Immature natural killer cell (primary cell): Measurements from ENCODE around the gene SYT14. TPM values are rescaled to one million over a fixed set of nuclear protein-coding genes. Genes with fewer than 3 reads are reported as not detected.
"Not testable (repeated sequence)": the region's sequence is repeated elsewhere in the genome, so short reads cannot be mapped to it uniquely, and the experiment has no call there.

Experiments used
- DNase-seq, 3 donors: peaks; one replicate each; pipeline ENCODE4 v3.0.0; 2022; ENCODE audit warnings: mixed read lengths in 1 of 3
- H3K27ac Mint-ChIP-seq, 6 donors: one replicate each; pipeline ENCODE4 v1.8.0; 2020; ENCODE audit warnings: mixed read lengths in 6 of 6, mild to moderate bottlenecking in 5 of 6, inconsistent platforms in 4 of 6, moderate library complexity in 3 of 6
- H3K27me3 Mint-ChIP-seq, 3 donors: one replicate each; pipeline ENCODE4 v1.8.0; 2020 to 2021; ENCODE audit warnings: low read depth in 3 of 3, mild to moderate bottlenecking in 3 of 3, mixed read lengths in 3 of 3, moderate library complexity in 3 of 3, inconsistent platforms in 1 of 3
- H3K36me3 Mint-ChIP-seq, 3 donors: one replicate each; pipeline ENCODE4 v1.8.0; 2020; ENCODE audit warnings: mixed read lengths in 3 of 3, inconsistent platforms in 2 of 3, mild to moderate bottlenecking in 2 of 3
- H3K4me1 Mint-ChIP-seq, 2 donors: one replicate each; pipeline ENCODE4 v1.8.0; 2020; ENCODE audit warnings: inconsistent platforms in 2 of 2, mild to moderate bottlenecking in 2 of 2, mixed read lengths in 2 of 2, moderate library complexity in 1 of 2
- H3K4me3 Mint-ChIP-seq, 5 donors: one replicate each; pipeline ENCODE4 v1.8.0; 2020; ENCODE audit warnings: mild to moderate bottlenecking in 5 of 5, mixed read lengths in 5 of 5, inconsistent platforms in 3 of 5, moderate library complexity in 3 of 5
- H3K9me3 Mint-ChIP-seq, 6 donors: one replicate each; pipeline ENCODE4 v1.8.0; 2020; ENCODE audit warnings: mild to moderate bottlenecking in 6 of 6, mixed read lengths in 6 of 6, inconsistent platforms in 4 of 6, moderate library complexity in 3 of 6
- polyA plus RNA-seq, 3 donors: library from polyadenylated mRNA; unstranded; fragments of 300-500 nt; fragmentation: Illumina TruSeq; gene quantifications; one replicate each; pipeline ENCODE4 v1.2.3, GENCODE V29; 2021

Gene SYT14
- polyA plus RNA-seq, 3 donors from 2014 or later: not detected

DNA sequence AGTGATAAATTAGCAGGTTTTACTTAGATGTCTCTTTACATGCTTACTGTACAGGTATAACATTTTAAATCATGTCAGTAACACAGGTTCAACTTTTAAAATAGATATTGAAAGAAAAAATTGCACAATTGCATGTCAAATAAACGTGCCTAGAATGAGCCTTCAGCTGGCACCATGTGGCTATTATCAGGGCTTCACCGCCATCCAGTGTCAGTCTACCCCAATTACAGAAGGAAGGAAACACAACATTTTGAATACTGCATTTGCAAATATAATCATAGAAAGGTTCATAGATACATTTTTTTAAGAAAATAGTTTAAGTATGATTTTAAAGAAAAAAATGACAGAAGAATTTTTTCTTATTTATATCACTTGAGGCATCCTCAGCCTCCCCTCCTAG, 247.0 kb downstream of the SYT14 start:
- peaks cover 0 to 2% (median 2%) of the 10 kb centered on the region in 3 donors for H3K27me3 Mint-ChIP-seq
- H3K27ac Mint-ChIP-seq: no peak overlapping the region
- no peak for DNase-seq
- no peak overlapping the region for H3K4me3 Mint-ChIP-seq
- H3K36me3 Mint-ChIP-seq: peaks cover 0 to 3% (median 0%) of the 10 kb centered on the region in 3 donors
- no peaks in the 10 kb centered on the region for H3K4me1 Mint-ChIP-seq
- peaks cover 0 to 2% (median 0%) of the 10 kb centered on the region in 6 donors for H3K9me3 Mint-ChIP-seq

DNA sequence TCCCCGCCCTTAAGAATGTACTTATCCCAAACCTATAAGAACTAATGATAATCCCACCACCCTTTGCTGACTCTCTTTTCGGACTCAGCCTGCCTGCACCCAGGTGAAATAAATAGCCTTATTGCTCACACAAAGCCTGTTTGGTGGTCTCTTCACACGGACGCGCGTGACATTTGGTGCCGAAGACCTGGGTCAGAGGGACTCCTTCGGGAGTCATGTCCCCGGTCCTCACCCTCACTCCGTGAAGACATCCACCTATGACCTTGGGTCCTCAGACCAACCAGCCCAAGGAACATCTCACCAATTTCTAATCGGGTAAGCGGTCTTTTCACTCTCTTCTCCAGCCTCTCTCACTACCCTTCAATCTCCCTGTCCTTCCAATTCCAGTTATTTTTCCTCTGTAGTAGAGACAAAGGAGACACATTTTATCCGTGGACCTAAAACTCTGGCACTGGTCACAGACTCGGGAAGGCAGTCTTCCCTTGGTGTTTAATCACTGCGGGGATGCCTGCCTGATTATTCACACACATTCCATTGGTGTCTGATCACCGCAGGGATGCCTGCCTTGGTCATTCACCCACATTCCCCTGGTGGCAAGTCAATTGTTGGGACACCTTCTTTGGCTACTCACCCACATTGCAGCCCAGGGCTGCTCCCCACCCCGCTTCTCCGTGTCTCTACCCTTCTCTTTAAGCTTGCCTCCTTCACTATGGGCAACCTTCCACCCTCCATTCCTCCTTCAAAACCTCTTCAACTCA, 250.0 kb downstream of the SYT14 start:
- H3K9me3 Mint-ChIP-seq, H3K27me3 Mint-ChIP-seq, H3K4me1 Mint-ChIP-seq, H3K27ac Mint-ChIP-seq, H3K4me3 Mint-ChIP-seq, H3K36me3 Mint-ChIP-seq, DNase-seq: not testable (repeated sequence)

DNA sequence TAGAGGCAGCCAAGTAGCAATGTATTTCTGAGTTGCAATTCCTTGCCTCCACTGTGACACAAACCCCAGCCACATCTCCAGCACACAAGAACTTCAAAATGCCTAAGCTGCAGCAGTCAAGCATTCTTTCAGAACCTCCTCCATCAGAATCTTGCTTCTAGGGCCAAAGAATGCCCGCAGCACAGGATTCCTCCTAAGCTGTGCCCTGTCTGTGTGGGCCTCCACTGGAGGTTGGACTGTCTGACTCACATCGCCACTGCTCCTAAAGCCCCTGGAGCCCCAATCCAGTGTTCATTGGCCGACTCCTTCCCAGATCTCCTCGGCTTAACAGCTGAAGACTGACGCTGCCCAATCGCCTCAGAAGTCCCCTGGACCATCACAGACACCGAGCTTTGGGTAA, 251.4 kb downstream of the SYT14 start:
- Mint-ChIP-seq H3K4me1 (no peaks in the 10 kb centered on the region), H3K9me3 (no peaks in the 10 kb centered on the region), H3K27me3 (no peaks in the 10 kb centered on the region), H3K36me3 (no peaks in the 10 kb centered on the region), H3K4me3 (no peak overlapping the region), H3K27ac (no peak overlapping the region)
- no peak for DNase-seq

DNA sequence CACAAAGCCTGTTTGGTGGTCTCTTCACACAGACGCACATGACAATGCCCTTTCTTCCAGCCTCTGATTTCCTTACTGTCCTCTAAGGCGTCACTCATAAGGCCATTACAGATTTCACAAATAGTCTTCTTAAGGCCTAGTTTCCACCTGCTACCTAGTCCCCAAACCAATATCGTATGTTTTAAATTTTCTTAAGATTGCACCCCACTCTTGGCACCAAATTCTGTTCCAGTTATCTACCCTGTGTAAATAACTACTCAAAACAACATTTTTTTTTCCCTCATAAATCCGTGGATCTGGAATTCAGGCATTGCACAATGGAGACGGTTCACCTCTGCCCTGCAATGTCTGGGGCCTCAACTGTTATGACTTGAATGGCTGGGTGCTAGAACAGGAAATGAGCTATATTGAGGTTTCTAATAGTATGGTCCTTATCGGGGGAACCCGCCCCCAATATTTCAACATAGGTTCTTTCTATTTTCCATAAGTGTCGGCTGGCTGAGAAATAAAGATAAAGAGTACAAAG, 257.7 kb downstream of the SYT14 start:
- H3K27me3 Mint-ChIP-seq: no peaks in the 10 kb centered on the region
- no peak overlapping the region for H3K27ac Mint-ChIP-seq
- no peak overlapping the region for H3K4me3 Mint-ChIP-seq
- no peaks in the 10 kb centered on the region for H3K4me1 Mint-ChIP-seq
- H3K36me3 Mint-ChIP-seq: peaks cover 0 to 6% (median 4%) of the 10 kb centered on the region in 3 donors
- peaks cover 0 to 16% (median 3%) of the 10 kb centered on the region in 6 donors for H3K9me3 Mint-ChIP-seq
- no peak for DNase-seq

DNA sequence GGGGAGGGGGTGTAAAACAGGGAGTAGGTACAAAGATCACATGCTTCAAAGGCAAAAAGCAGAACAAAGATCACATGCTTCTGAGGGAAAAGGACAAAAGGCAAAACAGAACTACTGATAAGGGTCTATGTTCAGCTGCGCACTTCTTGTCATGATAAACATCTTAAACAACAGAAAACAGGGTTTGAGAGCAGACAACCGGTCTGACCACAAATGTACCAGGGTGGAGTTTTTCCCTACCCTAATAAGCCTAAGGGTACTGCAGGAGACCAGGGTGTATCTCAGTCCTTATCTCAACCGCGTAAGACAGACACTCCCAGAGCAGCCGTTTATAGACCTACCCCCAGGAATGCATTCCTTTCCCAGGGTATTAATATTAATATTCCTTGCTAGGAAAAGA, 258.2 kb downstream of the SYT14 start:
- not testable (repeated sequence) for DNase-seq, H3K4me3 Mint-ChIP-seq, H3K27ac Mint-ChIP-seq, H3K27me3 Mint-ChIP-seq, H3K36me3 Mint-ChIP-seq, H3K4me1 Mint-ChIP-seq
- H3K9me3 Mint-ChIP-seq: peaks cover 0 to 16% (median 3%) of the 10 kb centered on the region in 6 donors

DNA sequence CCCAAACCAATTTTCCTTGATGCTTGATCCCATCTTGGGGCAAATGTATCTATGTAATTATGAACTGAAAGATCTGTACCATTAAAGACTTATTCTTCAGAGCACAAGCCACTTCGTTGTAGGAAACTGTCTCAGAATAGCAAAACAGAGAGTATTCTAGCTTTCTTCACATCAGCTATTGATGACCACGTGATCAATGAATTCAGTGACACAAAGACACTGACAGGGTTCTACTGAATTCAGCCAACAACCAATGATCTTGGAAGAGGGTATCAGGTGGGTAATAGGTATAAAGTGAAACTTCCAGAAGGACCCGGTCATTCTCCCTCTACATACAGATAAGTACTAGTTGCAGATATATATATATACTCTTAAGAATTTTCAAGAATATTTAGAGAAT, 260.8 kb downstream of the SYT14 start:
- DNase-seq: no peak
- H3K27ac Mint-ChIP-seq: no peak overlapping the region

DNA sequence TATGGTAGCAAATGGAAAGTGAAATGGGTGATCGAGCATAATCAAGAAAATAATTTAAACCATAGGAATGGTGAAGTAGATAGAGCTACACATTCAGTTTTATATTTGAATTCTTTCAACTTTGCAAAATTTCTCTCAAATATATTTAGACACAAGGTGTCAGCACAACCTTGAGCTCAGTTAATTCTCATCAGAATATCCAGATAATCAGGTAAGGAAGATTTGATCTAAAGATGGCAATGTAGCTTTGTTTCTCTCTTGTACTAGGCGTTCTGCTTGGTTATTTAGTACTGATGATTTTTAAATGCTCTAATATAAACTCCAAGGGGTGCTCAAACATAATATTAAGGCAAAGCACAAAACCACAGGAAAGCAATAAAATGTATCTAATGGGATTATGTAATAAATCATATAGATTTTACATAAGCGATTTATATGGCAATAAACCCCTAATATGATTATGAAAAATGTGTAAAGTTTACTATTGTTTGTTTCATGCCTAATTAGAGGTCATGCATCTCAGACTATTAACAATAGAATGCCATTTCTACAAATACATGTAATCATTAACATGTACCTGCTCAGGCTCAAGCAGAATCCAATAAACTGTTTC, 262.2 kb downstream of the SYT14 start:
- H3K4me3 Mint-ChIP-seq: no peak overlapping the region
- H3K36me3 Mint-ChIP-seq: peaks cover 0 to 6% (median 4%) of the 10 kb centered on the region in 3 donors
- no peak for DNase-seq
- H3K4me1 Mint-ChIP-seq: no peaks in the 10 kb centered on the region
- peaks cover 0 to 16% (median 3%) of the 10 kb centered on the region in 6 donors for H3K9me3 Mint-ChIP-seq
- no peak overlapping the region for H3K27ac Mint-ChIP-seq
- H3K27me3 Mint-ChIP-seq: peaks cover 0 to 3% (median 0%) of the 10 kb centered on the region in 3 donors

More for the DNA sequence above, 260.8 kb downstream of the SYT14 start:
- no peak overlapping the region for H3K4me3 Mint-ChIP-seq
- peaks cover 0 to 2% (median 0%) of the 10 kb centered on the region in 3 donors for H3K27me3 Mint-ChIP-seq
- H3K4me1 Mint-ChIP-seq: no peaks in the 10 kb centered on the region
- H3K9me3 Mint-ChIP-seq: peaks cover 0 to 16% (median 3%) of the 10 kb centered on the region in 6 donors
- peaks cover 0 to 6% (median 4%) of the 10 kb centered on the region in 3 donors for H3K36me3 Mint-ChIP-seq

DNA sequence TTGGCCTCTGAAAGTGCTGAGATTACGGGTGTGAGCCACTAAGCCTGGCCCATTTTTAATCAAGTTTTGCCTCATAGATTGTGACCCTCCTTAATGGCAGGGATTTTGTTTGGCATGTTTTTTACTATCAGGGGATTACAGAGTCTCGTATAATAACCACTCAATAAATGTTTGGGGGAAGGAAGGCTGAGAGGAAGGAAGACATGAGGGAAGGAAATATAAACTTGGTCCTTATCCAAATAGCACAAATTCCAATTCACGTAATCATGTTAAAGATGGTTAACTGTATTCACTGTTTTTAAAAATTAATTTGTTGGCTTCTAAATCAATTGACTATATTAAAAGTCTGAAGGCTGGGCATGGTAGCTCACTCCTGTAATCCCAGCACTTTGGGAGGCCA, 263.7 kb downstream of the SYT14 start:
- no peak for DNase-seq
- Mint-ChIP-seq H3K4me3 (no peak overlapping the region), H3K4me1 (no peaks in the 10 kb centered on the region), H3K27ac (no peak overlapping the region), H3K27me3 (peaks cover 0 to 3% (median 0%) of the 10 kb centered on the region in 3 donors), H3K36me3 (no peaks in the 10 kb centered on the region), H3K9me3 (peaks cover 0 to 10% (median 0%) of the 10 kb centered on the region in 6 donors)

DNA sequence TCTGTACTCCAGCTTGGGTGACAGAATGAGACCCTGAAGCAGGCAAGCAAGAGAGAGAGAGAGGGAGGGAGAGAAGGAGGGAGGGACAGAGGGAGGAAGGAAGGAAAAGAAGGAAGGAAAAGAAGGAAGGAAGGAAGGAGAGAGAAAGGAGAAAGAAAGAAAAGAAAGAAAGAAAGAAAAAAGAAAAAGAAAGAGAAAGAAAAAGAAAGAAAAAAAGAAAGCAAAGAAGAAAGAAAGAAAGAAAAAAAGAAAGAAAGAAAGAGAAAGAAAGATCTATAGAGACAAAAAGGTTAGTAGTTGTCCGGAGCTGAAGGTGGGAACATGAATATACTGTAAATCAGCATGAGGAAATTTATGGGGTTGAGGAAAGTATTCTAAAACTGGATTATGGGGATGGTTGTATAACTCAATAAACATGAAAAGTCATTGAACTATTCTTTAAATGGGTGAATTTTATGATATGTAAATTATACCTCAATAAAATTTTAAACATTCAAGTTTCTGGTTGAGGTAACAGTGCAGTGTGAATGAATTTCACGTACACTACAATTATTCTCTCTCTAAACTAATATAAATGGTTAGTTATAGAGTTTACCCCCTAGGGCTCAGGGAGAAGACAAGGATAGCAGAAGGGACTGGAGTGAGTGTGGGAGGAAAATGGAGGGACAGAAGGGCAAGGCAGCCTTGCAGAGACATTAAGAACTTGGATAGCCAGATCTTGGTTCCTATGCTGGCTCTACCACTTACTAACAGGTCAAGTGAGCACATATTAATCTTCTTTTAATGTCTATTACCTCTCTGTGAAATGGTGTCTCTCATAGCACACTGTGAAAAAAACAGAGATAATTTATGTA, 269.8 kb downstream of the SYT14 start:
- H3K4me1 Mint-ChIP-seq: no peaks in the 10 kb centered on the region
- DNase-seq: no peak
- peaks cover 0 to 12% (median under 1%) of the 10 kb centered on the region in 6 donors for H3K9me3 Mint-ChIP-seq
- H3K4me3 Mint-ChIP-seq: no peak overlapping the region
- H3K36me3 Mint-ChIP-seq: no peaks in the 10 kb centered on the region
- peaks cover 4 to 7% (median 7%) of the 10 kb centered on the region in 3 donors for H3K27me3 Mint-ChIP-seq
- no peak overlapping the region for H3K27ac Mint-ChIP-seq

DNA sequence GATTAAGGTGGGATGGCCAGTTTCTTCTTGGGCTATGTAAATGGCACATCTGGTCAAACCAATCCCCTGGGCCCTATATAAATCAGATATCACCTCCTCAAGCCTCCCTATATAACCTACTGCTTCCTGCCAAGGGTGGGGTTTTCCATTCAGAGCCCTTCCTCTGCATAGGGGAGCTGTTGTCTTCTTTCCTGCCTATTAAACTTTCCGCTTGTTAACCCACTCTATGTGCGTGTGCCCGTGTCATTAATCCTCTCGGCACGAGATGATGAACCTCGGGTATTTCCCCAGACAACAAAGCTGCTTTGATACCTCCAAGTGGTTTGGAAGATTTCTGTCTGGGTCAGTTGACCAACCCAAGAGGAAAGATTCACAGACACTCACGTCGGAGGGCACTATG, 275.3 kb downstream of the SYT14 start:
- H3K9me3 Mint-ChIP-seq: peaks cover 0 to 8% (median under 1%) of the 10 kb centered on the region in 6 donors
- no peaks in the 10 kb centered on the region for H3K4me1 Mint-ChIP-seq
- no peak overlapping the region for H3K4me3 Mint-ChIP-seq
- no peak overlapping the region for H3K27ac Mint-ChIP-seq
- H3K36me3 Mint-ChIP-seq: no peaks in the 10 kb centered on the region
- DNase-seq: no peak
- peaks cover 6 to 9% (median 7%) of the 10 kb centered on the region in 3 donors for H3K27me3 Mint-ChIP-seq

DNA sequence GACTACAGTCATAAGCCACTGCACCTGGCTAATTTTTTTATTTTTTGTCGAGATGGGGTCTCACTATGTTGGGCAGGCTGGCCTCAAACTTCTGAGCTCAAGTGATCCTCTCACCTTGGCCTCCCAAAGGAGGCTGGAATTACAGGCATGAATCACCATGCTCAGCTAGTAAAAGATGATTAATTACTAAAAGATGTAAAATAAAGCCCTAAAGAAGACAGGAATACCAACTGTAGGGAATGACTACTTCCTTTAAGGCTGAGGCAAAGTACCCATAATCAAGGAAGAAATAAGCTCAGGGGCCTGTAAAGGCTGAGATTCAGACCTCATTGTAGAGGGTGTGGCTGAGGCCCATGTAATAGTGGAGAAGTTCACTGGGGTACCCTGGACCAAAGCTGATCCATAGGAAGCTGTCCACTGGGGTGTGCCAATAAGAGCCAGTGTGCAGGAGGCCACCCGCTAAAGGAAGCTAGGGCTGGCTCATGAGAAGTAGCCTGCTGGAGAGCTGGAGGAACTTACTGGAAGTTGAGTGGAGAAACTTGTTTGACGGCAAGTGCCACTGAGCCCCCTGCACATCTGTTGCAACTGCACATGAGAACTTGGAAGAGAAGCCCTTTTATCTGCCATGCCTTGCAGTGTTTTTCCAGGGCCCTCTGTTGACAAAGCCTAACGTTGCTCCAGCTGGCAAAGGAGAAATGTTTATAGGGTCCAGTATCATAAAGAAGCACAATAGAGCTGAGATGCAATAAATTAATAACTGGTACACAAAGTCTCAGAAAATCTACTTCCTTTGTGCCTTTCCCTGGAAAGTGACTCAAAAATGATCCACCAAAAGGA, 276.8 kb downstream of the SYT14 start:
- no peak overlapping the region for H3K4me3 Mint-ChIP-seq

DNA sequence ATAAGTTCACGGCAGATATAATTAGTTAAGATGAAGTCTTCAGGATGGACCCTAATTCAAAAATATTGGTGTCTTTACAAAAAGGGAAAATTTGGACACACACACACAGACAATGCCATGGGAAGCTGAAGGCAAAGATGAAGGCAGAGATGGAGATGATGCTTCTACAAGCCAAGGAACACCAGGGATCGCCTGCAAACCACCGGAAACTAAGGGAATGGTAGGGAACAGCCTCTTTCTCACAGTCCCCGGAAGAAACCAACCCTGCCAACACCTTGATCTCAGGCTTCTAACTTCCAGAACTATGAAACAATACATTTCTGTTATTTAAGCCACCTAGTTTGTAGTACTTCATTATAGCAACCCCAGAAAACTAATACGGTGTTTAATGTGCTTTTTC, 279.5 kb downstream of the SYT14 start:
- no peak for DNase-seq
- Mint-ChIP-seq H3K36me3 (no peaks in the 10 kb centered on the region), H3K27ac (no peak overlapping the region), H3K4me1 (no peaks in the 10 kb centered on the region), H3K27me3 (peaks cover 6 to 8% (median 6%) of the 10 kb centered on the region in 3 donors), H3K9me3 (peaks cover 0 to 2% (median 0%) of the 10 kb centered on the region in 6 donors), H3K4me3 (no peak overlapping the region)

More for the DNA sequence above, 276.8 kb downstream of the SYT14 start:
- no peak overlapping the region for H3K27ac Mint-ChIP-seq
- H3K36me3 Mint-ChIP-seq: no peaks in the 10 kb centered on the region
- H3K27me3 Mint-ChIP-seq: peaks cover 6 to 9% (median 7%) of the 10 kb centered on the region in 3 donors
- no peaks in the 10 kb centered on the region for H3K4me1 Mint-ChIP-seq
- H3K9me3 Mint-ChIP-seq: peaks cover 0 to 7% (median 0%) of the 10 kb centered on the region in 6 donors
- no peak for DNase-seq

DNA sequence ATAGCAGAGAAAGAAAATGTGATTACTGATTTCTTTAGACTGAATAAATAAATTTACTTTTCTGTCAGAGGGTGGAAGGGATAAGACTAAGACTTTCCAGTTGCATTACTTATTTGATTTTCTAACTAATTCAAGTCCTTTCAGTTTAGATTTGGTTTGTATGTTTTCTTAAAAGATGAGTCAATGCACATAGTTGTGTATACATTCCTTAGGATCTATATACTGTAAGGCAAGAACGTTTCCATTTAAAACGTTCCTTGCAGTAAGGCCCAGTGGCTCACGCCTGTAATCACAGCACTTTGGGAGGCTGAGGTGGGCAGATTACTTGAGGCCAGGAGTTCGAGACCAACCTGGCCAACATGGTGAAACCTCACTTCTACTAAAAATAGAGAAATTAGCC, 280.0 kb downstream of the SYT14 start:
- Mint-ChIP-seq H3K27me3 (peaks cover 6 to 11% (median 7%) of the 10 kb centered on the region in 3 donors), H3K9me3 (peaks cover 0 to 2% (median 0%) of the 10 kb centered on the region in 6 donors), H3K4me1 (no peaks in the 10 kb centered on the region), H3K4me3 (no peak overlapping the region), H3K36me3 (no peaks in the 10 kb centered on the region), H3K27ac (no peak overlapping the region)
- DNase-seq: no peak
